Stimulated activated CD4-positive, alpha-beta T cell treated with anti-CD3 and anti-CD28 coated beads, Interleukin-15, amount 100 ng/mL, for 1 hour (primary cell): ENCODE data around the gene RBM8A.
A peak's percentile ranks its signal among the peaks of the same experiment; 100 is the strongest.
"Not testable (repeated sequence)": the region's sequence is repeated elsewhere in the genome, so short reads cannot be mapped to it uniquely, and the experiment has no call there.

Source experiments
- DNase-seq, 2 donors: peaks; one replicate each; pipeline ENCODE4 v3.0.0-alpha.2; 2020; ENCODE audit warnings: low read depth in 1 of 2, low spot score in 1 of 2

Gene RBM8A

GRCh38 chr1:145956781-145957442 lies 29.6 kb upstream of the RBM8A start:
- DNase-seq = no peak

GRCh38 chr1:145956361-145956760 lies 29.1 kb upstream of the RBM8A start:
- DNase-seq = no peak

GRCh38 chr1:145955436-145955835 lies 28.2 kb upstream of the RBM8A start:
- DNase-seq = no peak

- no peak for DNase-seq
These were observed 26.6 kb upstream of the RBM8A start for GRCh38 chr1:145953861-145954260.

- no peak for DNase-seq
These were observed 25.6 kb upstream of the RBM8A start for GRCh38 chr1:145952903-145953302.

GRCh38 chr1:145951526-145951925 lies 24.2 kb upstream of the RBM8A start:
- DNase-seq = no peak

DNA sequence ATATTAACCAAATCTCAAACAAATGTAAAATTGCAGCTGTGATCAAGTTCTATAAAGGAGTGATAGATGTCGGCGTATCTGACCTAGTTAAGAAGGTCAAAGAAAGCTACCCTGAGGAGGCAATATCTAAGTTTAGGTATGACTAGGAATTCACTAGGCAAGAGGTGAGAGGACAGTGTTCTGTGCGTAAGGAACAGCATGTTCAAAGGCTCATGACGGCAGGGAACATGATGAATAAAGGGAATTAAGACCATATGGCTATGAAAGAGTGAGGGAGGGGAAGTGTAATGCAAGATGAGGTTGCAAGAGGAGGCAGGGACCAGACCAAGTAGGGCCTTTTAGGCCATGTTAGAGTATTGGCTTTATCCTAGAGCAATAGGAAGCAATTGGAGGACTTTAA lies 21.9 kb upstream of the RBM8A start:
- no peak for DNase-seq

DNA sequence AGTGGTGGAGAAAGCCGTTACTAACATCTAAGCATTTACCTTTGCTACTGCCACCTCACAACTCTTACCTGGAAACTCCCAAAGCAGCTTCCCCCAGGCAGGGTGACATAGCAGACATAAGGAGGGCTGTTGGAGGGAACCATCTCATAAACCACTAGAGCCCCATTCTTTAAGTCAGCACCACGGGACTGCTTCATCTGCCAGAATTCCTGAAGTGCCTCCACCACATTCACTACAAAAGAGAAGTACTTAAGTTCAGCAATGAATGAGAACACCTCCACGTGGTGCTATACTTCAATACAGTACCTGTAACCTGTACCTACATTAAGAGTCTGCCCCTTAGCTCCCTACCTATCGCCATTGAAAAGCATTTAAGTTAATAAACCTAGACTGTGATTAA lies 20.3 kb upstream of the RBM8A start:
- no peak for DNase-seq

DNA sequence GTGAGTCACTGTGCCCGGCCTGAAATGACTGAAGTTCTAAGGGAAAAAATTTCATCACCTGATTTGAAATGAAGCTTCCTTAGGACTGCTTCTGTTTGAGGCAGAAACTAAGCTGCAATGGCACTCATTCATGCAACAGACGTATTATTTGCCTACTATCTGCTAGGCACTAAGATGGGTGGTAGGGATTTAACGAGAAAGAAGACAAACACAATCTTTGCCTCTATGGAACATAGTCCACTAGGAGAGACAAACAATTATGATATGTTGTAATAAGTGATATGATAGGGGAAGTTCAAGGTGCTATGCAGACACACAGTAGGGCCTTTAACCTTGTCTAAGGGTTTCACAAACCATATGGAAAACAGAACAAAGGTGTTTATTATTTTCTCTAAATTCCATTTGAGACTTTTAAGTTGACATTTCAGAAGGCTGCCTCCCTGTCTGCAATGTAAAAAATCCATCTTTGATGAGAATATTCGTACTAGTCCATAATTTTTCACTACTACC lies 19.2 kb upstream of the RBM8A start:
- no peak for DNase-seq

GRCh38 chr1:145944532-145944931 lies 17.2 kb upstream of the RBM8A start:
- DNase-seq = no peak

DNA sequence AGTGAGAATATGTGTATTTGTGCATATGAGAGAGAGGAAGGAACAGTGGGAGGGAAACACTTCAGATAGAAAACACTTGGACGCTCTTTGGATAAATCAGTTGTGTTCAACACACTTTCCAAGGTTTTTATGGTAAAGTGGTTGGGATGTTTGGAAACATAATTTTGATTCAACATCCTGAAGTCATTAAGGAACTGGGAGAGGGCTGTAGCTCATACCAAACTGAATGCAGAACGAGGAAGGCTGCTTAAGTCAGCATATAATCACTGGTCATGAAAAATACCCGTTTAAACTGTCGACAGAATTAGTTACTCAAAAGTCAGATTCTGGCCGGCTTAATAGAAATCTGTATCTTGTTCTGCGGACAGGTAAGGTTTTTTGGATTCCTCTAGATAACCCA lies 15.6 kb upstream of the RBM8A start:
- no peak for DNase-seq

DNA sequence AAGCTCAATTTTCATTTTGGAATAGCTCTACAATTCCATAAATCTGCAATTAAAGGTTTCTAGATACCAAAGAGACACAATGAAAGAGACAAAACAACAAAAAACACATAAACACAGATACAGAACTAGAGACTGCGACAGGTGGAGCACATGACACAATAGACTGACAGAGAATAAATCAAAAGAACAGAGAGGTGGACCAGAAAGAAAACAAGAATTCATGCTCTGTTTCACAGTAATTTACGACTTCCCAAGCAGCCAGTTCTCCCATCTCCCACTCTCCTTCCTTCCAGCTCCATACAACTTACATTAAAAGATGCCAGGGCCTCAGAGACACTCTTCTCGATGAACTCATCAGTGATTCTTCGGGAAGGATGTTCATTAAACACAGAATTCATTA lies 15.1 kb upstream of the RBM8A start:
- DNase-seq = no peak

GRCh38 chr1:145937436-145937835 lies 10.2 kb upstream of the RBM8A start:
- DNase-seq = no peak

GRCh38 chr1:145936247-145936646 lies 9.0 kb upstream of the RBM8A start:
- no peak for DNase-seq

DNA sequence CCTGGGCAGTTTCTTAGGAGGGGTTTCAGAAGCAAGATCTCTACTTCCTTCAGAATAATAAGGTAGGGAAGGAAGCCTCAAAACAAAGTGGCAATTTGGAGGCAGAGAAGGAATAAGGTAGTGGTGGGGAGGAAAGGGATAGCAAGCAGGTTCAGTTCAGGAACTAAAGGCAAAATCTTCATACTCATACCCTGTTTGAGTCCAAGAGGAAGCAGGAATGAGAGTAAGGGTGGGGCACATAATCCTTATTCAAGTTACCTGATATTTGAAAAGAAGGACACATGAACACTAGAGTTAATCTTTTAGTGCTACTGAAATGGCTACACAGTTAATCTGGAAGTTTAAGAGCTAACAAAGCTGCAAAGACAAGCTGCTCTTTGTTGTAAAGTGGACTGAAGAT lies 8.4 kb upstream of the RBM8A start:
- DNase-seq = no peak

GRCh38 chr1:145932522-145933009 lies 5.3 kb upstream of the RBM8A start:
- DNase-seq = not testable (repeated sequence)

DNA sequence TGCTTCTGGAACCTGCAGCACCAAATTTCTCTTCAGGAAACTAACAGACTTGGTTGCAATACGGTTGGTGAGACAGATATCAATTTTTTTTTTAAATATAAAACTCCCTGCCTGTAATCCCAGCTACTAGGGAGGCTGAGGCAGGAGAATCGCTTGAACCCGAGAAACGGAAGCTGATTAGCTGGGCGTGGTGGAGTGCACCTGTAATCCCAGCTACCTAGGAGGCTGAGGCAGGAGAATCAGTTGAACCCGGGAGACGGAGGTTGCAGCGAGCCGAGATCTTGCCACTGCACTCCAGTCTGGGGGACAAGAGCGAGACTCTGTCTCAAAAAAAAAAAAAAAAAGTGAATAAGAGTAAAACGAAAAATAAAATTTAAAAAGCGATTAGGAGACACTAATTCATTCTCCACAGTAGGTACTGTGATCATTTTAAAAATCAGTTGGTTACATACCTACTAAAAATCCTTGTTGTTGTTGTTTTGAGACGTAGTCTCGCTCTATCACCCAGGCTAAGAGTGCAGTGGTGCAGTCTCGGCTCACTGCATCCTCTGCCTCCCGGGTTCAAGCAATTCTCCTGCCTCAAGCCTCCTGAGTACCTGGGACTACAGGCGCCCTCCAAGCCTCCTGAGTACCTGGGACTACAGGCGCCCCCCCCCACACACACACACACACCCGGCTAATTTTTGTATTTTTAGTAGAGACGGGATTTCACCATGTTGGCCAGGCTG lies 796 bp upstream of the RBM8A start:
- DNase-seq = no peak

DNA sequence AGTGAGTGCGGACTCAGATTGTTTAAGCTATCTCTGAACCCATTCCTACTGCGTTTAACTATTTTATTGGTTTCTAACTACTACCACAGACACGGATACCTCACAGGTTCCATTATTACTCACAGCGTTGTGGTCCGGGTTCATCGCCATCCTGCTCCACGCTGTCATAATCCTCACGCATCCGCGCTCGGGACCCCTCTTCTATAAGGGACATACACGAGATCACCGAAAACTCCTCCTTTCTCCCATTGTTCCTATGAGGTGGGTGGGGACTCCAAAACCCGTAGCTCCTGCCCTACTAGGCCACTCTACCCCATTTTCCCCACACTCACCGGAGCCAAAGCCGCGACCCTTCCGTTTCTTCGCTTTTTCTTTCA lies 610 bp downstream of the RBM8A start:
- peak in 1 of 2 donors; percentile 28 for DNase-seq

- no peak for DNase-seq
These were observed 5.0 kb downstream of the RBM8A start for GRCh38 chr1:145922266-145922665.

GRCh38 chr1:145920297-145920696 lies 7.0 kb downstream of the RBM8A start:
- DNase-seq = not testable (repeated sequence)

- no peak for DNase-seq
These were observed 8.0 kb downstream of the RBM8A start for GRCh38 chr1:145918992-145919939.
